ENCODE data around the gene C1QTNF3. TPM values are rescaled to one million over a fixed set of nuclear protein-coding genes. Genes with fewer than 3 reads are reported as not detected.

C1QTNF3 gene
- total RNA-seq, 4 donors from 2014 or later: 2.0 to 8.2 (median 3.1) TPM

DNA sequence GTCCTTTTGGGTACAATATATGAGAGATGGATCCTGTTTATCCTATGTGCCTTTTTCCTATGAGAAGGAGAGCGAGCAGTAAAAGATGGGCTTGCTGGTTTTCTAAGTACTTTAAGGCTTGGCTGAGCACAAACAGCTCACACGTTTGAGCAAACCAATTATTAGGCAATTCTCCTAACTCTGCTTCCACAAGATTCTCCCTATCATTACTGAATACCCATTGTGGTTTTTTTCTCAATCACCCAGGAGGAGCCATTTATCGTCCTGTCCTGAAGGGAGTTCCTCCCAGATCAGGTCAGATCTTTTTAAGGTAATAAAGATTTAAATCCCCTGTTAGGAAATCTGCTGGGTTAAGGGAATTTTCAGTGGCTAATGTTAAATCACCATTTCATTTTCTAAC is 19.4 kb upstream of the C1QTNF3 start:
- ATAC-seq (ENCODE audit: low FRiP score): no peak
- DNase-seq (ENCODE audit: low spot score): no peak
- TF ChIP-seq, protein P1, sequence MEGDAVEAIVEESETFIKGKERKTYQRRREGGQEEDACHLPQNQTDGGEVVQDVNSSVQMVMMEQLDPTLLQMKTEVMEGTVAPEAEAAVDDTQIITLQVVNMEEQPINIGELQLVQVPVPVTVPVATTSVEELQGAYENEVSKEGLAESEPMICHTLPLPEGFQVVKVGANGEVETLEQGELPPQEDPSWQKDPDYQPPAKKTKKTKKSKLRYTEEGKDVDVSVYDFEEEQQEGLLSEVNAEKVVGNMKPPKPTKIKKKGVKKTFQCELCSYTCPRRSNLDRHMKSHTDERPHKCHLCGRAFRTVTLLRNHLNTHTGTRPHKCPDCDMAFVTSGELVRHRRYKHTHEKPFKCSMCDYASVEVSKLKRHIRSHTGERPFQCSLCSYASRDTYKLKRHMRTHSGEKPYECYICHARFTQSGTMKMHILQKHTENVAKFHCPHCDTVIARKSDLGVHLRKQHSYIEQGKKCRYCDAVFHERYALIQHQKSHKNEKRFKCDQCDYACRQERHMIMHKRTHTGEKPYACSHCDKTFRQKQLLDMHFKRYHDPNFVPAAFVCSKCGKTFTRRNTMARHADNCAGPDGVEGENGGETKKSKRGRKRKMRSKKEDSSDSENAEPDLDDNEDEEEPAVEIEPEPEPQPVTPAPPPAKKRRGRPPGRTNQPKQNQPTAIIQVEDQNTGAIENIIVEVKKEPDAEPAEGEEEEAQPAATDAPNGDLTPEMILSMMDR (IDR thresholded peaks at IDR 0.05): no peak

DNA sequence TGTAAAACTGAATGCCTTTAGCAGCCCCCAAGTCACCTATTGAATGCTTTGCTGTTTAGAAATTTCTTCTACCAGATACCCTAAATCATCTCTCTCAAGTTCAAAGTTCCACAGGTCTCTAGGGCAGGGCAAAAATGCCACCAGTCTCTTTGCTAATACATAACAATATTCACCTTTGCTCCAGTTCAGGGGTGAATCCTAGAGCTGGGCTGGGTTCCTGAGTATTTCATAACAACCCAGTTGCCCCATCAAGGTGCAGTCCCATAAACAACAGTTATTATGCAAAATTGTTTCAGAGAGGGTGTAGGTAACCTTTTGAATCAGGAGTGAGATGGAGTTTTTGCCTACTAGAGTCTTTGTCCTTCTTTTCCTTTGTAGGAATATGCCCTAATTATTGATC is 19.0 kb upstream of the C1QTNF3 start:
- no peak for DNase-seq (ENCODE audit: low spot score)

GRCh38 chr5:34059977-34060376 is 17.0 kb upstream of the C1QTNF3 start:
- no peak for DNase-seq (ENCODE audit: low spot score)
- ATAC-seq (ENCODE audit: low FRiP score): no peak
- TF ChIP-seq, protein P1 (IDR thresholded peaks at IDR 0.05): no peak

More for the DNA sequence above, 19.0 kb upstream of the C1QTNF3 start:
- TF ChIP-seq, protein P1 (IDR thresholded peaks at IDR 0.05): no peak
- ATAC-seq (ENCODE audit: low FRiP score): no peak

DNA sequence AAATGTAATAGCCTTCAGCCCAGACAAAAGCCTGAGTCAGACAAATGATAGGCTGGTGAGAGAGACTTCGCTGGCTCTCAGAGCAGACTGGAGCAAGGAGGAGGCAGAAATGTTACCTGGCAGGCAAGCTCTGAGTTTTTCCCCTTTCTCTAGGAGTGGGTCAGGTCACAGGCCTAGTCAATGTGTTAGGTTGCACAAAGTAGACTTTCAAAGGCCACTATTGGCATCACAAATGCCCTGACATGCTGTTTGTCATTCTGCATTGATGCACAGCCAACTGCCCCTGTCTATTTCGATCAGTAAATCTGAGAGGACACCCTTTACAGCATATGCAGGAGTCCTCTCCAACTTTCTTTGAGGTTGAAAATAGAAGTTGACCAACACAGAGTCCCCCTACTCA is 15.5 kb upstream of the C1QTNF3 start:
- TF ChIP-seq, protein P1 (IDR thresholded peaks at IDR 0.05): no peak
- no peak for ATAC-seq (ENCODE audit: low FRiP score)
- DNase-seq (ENCODE audit: low spot score): no peak

DNA sequence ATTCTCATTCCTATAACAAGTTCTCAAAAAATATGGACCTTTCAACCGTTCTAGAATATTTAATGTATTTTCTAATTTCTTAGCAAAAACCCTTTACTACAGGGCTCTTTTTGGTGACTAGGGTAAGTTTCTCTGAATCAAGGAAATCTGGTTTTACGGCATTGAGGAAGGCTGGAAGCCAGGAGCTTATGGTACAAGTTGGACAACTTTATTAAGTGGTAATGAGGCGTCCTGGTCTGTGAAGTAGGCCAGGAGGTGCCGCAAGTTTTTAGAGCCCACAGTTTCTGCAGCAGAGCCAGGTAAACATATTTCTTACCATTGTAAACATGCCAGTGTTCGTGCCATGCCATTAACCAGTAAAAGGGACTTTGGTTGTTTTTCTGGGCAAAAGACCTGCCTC is 14.6 kb upstream of the C1QTNF3 start:
- ATAC-seq (ENCODE audit: low FRiP score) (no peak), DNase-seq (ENCODE audit: low spot score) (no peak)
- TF ChIP-seq, protein P1 (IDR thresholded peaks at IDR 0.05): no peak

GRCh38 chr5:34057118-34057517 is 14.1 kb upstream of the C1QTNF3 start:
- no peak for ATAC-seq (ENCODE audit: low FRiP score)
- TF ChIP-seq, protein P1 (IDR thresholded peaks at IDR 0.05): no peak
- DNase-seq (ENCODE audit: low spot score): no peak

DNA sequence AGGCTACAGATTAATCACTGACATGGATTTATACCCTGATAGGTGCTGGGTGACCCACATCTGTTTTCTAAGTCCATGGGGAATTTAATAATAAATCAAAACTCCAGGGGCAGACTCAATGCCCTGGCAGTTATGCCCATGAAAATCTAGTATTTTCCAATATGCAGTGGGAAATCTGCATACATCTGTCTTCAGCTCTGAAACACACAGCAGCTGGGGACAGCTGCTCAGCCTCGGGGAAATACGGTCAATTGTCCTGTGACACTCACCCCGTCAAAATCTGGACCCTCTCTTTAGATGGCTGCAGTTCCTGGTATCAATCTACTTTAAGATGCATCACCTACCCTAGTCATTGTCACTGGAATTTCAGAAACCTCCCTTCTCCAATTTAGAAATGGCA is 12.7 kb upstream of the C1QTNF3 start:
- ATAC-seq (ENCODE audit: low FRiP score): no peak

More for the DNA sequence above, 12.7 kb upstream of the C1QTNF3 start:
- DNase-seq (ENCODE audit: low spot score): no peak
- TF ChIP-seq, protein P1 (IDR thresholded peaks at IDR 0.05): no peak
